Measurements from ENCODE around the gene RAF1.

RAF1 gene

DNA sequence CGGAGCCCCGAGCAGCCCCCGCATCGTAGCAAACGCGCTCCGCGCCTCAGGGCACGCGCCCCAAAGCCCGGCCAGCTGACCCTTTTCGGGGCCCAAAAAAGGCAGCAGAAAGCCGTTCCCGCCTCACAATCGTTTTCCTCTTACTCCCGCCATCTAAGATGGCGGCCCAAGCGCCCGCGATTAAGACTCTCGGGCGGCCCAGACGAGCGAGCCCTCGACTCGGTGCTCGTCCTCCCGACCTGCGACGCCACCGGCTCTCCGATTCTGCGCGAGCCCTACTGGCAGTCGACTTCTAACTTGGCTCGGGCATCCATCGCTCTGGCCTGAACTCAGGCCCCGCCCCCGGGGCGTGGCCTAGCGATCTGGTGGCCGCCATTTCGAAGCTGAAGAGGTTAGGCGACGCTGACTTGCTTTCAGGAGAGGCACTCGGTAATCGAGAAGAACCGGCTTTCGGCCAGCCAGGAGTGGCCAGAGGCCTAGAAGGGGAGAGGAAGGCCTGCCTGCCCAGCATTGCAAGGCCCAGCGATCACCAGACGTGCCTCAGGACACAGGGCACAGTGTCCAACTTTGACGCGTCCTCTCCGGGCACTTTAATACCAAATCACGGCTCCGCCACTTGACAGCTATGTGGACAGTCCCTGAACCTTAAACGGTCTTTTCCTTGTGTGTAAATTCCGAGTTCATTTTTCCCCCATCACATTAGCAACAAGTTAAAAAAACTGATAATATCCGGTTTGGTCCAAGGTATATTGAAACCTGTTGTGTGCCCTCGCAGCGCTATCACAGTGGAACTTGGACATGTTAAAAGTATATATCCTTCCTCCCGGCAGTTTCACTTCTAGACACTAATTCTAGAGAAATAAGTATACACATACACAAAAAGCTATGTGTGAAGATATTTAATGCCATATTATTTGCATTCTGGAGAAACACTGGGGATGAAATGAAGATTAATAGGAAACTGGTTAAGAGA, at the start of gene RAF1:
Gene RAF1, minus strand, starts transcription at position 182 of the 973 bp plus-strand sequence. CDS start 45,396 bp downstream, outside the sequence.
- TF ChIP-seq, protein P1, sequence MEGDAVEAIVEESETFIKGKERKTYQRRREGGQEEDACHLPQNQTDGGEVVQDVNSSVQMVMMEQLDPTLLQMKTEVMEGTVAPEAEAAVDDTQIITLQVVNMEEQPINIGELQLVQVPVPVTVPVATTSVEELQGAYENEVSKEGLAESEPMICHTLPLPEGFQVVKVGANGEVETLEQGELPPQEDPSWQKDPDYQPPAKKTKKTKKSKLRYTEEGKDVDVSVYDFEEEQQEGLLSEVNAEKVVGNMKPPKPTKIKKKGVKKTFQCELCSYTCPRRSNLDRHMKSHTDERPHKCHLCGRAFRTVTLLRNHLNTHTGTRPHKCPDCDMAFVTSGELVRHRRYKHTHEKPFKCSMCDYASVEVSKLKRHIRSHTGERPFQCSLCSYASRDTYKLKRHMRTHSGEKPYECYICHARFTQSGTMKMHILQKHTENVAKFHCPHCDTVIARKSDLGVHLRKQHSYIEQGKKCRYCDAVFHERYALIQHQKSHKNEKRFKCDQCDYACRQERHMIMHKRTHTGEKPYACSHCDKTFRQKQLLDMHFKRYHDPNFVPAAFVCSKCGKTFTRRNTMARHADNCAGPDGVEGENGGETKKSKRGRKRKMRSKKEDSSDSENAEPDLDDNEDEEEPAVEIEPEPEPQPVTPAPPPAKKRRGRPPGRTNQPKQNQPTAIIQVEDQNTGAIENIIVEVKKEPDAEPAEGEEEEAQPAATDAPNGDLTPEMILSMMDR (IDR thresholded peaks at IDR 0.05; ENCODE audit: control insufficient read depth, insufficient read depth, low read depth, low read length, missing control alignments), result no peak
- peak within 1 kb of the TSS; percentile 96 for H3K4me3 ChIP-seq (ENCODE audit: control insufficient read depth, low read depth, low read length)
- DNase-seq (ENCODE audit: low read depth), result peak; percentile 92

DNA sequence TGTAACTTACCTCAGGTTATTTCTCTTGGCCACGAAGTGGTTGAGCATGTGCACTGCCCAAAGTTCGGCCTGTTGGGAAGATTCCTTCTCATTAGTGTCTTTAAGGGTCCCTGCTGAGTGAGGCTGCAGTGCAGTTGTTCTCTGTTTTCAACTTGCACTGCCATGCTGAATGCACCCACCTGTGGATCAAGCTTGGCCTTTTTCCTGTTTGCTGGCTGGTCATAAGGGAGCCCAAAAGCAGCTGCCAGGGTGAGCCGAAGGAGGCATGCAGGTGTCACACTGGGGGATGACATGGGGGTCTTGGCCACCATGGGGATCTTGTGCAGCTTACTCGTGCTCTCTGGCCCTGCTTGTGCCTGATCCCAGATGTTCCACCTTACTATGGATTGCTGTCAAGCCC, 46.1 kb upstream of the RAF1 start:
- TF ChIP-seq, protein P1 (IDR thresholded peaks at IDR 0.05; ENCODE audit: control insufficient read depth, insufficient read depth, low read depth, low read length, missing control alignments), result no peak
- DNase-seq (ENCODE audit: low read depth), result no peak
- H3K4me3 ChIP-seq (ENCODE audit: control insufficient read depth, low read depth, low read length), result no peak overlapping the region

DNA sequence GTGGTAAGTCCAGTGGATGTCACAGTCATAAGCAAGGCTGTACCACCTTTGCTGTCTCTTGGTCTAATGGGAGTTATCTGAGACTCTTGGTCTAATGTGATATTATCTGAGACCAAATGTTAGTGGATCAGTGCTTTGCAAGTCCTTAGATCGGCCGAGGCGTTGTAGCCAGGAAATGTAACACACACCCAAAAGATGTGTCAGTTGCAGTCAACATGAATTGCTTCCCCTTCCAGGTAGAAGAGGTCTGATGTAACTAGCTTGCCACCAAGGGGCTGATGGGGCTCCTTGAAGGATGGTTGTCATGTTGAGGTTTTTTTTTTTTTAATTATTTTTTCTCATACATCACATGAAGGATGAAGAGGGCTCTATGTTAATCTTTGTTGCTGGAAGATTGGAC, 45.4 kb upstream of the RAF1 start:
- no peak overlapping the region for H3K4me3 ChIP-seq (ENCODE audit: control insufficient read depth, low read depth, low read length)
- DNase-seq (ENCODE audit: low read depth), result no peak
- TF ChIP-seq, protein P1 (IDR thresholded peaks at IDR 0.05; ENCODE audit: control insufficient read depth, insufficient read depth, low read depth, low read length, missing control alignments), result no peak

DNA sequence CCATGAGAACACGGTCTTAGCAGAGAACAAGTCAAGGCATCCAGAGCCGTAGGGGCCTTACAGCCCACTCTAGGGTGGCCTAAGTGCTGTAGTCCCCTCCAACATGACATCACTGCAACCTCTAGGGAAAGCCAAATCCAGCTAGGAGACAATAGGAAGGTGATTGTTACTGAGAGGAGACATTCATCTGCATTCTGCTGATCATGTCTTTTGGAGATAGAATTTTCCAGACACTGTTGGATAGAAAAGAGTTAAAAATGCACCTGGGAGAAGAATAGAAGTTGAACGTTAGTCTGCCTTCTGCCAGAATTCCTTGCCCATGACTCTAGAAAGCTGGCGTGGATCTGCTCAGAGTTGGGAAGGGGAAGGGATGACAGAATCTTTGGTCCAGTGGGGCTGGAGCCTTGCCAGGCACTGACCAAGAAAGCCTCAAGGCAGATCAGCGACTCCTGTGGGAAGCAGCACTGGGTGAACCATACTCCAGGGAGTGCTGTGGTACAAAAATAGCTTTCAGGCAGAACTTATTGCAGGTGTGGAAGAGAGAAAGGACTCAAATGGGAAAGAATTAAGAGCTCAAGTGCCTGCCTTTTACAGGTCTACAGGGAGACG, 44.8 kb upstream of the RAF1 start:
- DNase-seq (ENCODE audit: low read depth), result peak; percentile 82
- TF ChIP-seq, protein P1 (IDR thresholded peaks at IDR 0.05; ENCODE audit: control insufficient read depth, insufficient read depth, low read depth, low read length, missing control alignments), result peak; percentile 52
- H3K4me3 ChIP-seq (ENCODE audit: control insufficient read depth, low read depth, low read length), result no peak overlapping the region

DNA sequence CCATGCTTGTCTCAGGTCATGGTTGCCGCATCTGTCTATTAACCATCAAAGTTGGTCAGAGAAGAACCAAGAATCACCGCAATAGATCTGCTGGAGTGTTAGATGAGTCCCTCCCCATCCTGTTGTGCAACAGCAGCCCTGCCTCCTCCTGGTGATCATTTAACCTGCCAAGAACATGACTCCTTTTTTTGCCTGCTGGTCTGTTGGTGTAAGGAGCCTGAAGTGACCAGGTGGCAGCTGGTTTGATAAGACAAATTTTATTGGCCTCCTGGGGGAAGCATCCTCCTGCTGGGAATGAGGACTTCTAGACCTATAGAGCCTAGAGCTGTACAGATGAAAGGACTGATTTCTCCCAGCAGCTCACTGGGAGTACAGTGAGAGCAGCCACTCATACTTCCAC, 43.5 kb upstream of the RAF1 start:
- DNase-seq (ENCODE audit: low read depth), result no peak
- TF ChIP-seq, protein P1 (IDR thresholded peaks at IDR 0.05; ENCODE audit: control insufficient read depth, insufficient read depth, low read depth, low read length, missing control alignments), result no peak
- no peak overlapping the region for H3K4me3 ChIP-seq (ENCODE audit: control insufficient read depth, low read depth, low read length)

DNA sequence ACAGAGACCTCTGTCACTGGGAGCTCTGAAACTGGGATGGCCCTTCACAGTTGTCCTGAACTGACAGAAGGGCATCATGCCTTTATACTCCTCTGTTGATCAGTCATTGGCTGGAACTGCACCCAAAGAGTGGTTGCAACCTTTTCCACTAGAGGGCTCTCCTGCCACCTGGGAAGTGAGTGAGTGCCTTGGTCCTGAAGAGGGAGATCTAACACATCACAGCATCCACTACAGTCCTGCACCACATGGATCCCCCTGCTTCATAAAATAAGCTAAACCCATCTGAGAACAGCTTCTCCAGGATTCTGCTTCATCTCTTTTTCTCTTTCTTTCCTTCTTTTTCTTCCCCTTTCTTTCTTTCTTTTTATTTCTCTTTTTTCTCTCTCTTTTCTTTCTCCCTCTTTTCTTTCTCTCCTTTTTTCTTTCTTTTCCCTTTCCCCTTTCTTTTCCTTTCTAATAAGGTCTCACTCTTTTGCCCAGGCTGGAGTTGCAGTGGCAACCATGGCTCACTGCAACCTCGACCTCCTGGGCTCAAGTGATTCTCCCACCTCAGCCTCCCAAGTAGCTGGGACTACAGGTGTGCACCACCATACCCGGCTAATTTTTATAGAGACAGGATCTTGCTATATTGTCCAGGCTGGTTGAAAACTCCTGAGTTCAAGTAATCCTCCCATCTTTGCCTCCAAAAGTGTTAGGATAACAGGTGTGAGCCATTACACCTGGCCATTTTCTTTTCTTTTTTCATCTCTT, 42.8 kb upstream of the RAF1 start:
- TF ChIP-seq, protein P1 (IDR thresholded peaks at IDR 0.05; ENCODE audit: control insufficient read depth, insufficient read depth, low read depth, low read length, missing control alignments), result peak; percentile 85
- DNase-seq (ENCODE audit: low read depth), result no peak

More for the DNA sequence above, 42.8 kb upstream of the RAF1 start:
- no peak overlapping the region for H3K4me3 ChIP-seq (ENCODE audit: control insufficient read depth, low read depth, low read length)
